HG02759 (cell line): Measurements from ENCODE around the gene ALG9.

Source experiments
- ATAC-seq: cut with Tn5 transposase; IDR thresholded peaks from one replicate; pipeline ENCODE4 v1.9.1; 2021; ENCODE audit warnings: mild to moderate bottlenecking, moderate library complexity; ENCODE audit not compliant: unreplicated experiment

The ALG9 gene

GRCh38 chr11:111736621-111737443, 134.5 kb downstream of the ALG9 start:
- ATAC-seq = no peak
